ENCODE data around the gene DROSHA. TPM values are rescaled to one million over a fixed set of nuclear protein-coding genes. Genes with fewer than 3 reads are reported as not detected.

Gene DROSHA
- total and polyA plus RNA-seq, 10 of the 15 experiments (the other 5 are each of a cell fraction or from before 2014, with no cell fraction given): 27.9 to 55.0 (median 37.6) TPM

DNA sequence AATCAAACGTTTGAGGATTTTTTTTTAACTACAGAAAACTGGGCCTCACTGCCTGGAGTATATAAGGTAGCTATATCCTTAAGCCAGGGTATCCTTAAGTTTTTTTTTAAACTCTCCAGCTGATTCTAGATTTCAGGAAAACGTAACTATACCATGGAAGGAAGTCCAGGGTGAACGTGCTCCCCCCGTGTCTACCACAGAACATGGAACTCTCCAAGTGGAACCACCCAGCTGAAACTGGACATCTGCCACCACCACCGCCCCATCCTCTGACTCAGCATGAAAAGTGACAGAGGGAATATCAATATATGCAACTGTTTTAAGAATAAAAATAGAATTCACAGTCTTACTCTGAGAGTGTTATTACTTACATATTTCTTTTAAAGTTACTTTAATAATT is 61.3 kb downstream of the DROSHA start:
- no peak for FAIRE-seq
- H3K9ac ChIP-seq (ENCODE audit: control insufficient read depth, insufficient read depth, low read length): no peak overlapping the region
- ChIA-PET POLR2A (no interaction called here), SMC1A (ENCODE audit: uncharacterized antibody, unreplicated experiment) (no interaction called here), RAD21 (ENCODE audit: unreplicated experiment) (no interaction called here), CTCF (interaction anchor here (1.4 kb wide), 1 partner anchor 9 kb away, joined by 5 read pairs; no protein-coding TSS in a partner anchor)
- H3K27me3 ChIP-seq (replicated peaks in 1 of 2; ENCODE audit: control insufficient read depth in 2 of 2, insufficient read depth in 2 of 2, low read length in 1 of 2): no peaks in the 10 kb centered on the region
- H3K4me3 ChIP-seq: no peak overlapping the region
- 68% methylated on average over 5 of the region's 5 CpGs for WGBS (ENCODE audit: insufficient coverage, insufficient replicate concordance, low lambda C conversion rate, missing lambda C conversion rate)
- in situ Hi-C loops (cut with MboI): no loop called here
- no peak for DNase-seq (ENCODE audit: low read depth, low spot score)
- no peak for ATAC-seq
- H3K9me3 ChIP-seq (replicated peaks; ENCODE audit: control insufficient read depth, insufficient read depth, low read length): no peaks in the 10 kb centered on the region
- BruUV-seq (replicated peaks): no TSS peak
- peaks cover 3 to 7% of the 10 kb centered on the region in 2 experiments for H3K36me3 ChIP-seq (ENCODE audit: control insufficient read depth in 2 of 2, insufficient read depth in 2 of 2, low read length in 1 of 2)
- H2AFZ ChIP-seq (ENCODE audit: control insufficient read depth, low read depth, low read length): no peak overlapping the region
- no peak overlapping the region; the same call in 1 of the 2 replicates for H3K27ac ChIP-seq (ENCODE audit: control insufficient read depth, insufficient read depth)
- H4K20me1 ChIP-seq (ENCODE audit: control insufficient read depth, insufficient read depth): no peaks in the 10 kb centered on the region
- intact Hi-C loops (cut with micrococcal nuclease; ENCODE audit: unreplicated experiment): no loop called here
- H3K79me2 ChIP-seq (ENCODE audit: control insufficient read depth, insufficient read depth, low read length): no peaks in the 10 kb centered on the region
- no peaks in the 10 kb centered on the region for H3K4me1 ChIP-seq (ENCODE audit: control insufficient read depth, insufficient read depth, low read length)
- no peak overlapping the region for H3K4me2 ChIP-seq (ENCODE audit: control insufficient read depth, insufficient read depth)
- TF ChIP-seq, protein P1, sequence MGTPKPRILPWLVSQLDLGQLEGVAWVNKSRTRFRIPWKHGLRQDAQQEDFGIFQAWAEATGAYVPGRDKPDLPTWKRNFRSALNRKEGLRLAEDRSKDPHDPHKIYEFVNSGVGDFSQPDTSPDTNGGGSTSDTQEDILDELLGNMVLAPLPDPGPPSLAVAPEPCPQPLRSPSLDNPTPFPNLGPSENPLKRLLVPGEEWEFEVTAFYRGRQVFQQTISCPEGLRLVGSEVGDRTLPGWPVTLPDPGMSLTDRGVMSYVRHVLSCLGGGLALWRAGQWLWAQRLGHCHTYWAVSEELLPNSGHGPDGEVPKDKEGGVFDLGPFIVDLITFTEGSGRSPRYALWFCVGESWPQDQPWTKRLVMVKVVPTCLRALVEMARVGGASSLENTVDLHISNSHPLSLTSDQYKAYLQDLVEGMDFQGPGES (IDR thresholded peaks at IDR 0.05): no peak
- TF ChIP-seq STAT3 (IDR thresholded peaks at IDR 0.05; ENCODE audit: low read depth, low read length) (no peak), WRNIP1 (IDR thresholded peaks at IDR 0.05; ENCODE audit: borderline replicate concordance, low read depth, low read length) (no peak), HCFC1 (IDR thresholded peaks at IDR 0.05; ENCODE audit: low read length) (no peak), SIN3A (IDR thresholded peaks at IDR 0.05; ENCODE audit: low read depth, low read length) (no peak), BHLHE40 (IDR thresholded peaks at IDR 0.05; ENCODE audit: borderline replicate concordance in 1 of 2, low read depth in 2 of 2, low read length in 1 of 2) (no peak), LARP7 (IDR thresholded peaks at IDR 0.05) (no peak), JUNB (IDR thresholded peaks at IDR 0.05) (no peak), NFXL1 (IDR thresholded peaks at IDR 0.05; ENCODE audit: borderline replicate concordance) (no peak), ZBED1 (IDR thresholded peaks at IDR 0.05; ENCODE audit: borderline replicate concordance) (no peak)
- TF ChIP-seq, protein P2, sequence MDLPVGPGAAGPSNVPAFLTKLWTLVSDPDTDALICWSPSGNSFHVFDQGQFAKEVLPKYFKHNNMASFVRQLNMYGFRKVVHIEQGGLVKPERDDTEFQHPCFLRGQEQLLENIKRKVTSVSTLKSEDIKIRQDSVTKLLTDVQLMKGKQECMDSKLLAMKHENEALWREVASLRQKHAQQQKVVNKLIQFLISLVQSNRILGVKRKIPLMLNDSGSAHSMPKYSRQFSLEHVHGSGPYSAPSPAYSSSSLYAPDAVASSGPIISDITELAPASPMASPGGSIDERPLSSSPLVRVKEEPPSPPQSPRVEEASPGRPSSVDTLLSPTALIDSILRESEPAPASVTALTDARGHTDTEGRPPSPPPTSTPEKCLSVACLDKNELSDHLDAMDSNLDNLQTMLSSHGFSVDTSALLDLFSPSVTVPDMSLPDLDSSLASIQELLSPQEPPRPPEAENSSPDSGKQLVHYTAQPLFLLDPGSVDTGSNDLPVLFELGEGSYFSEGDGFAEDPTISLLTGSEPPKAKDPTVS (IDR thresholded peaks at IDR 0.05; ENCODE audit: low read depth, low read length): no peak
- TF ChIP-seq, protein P3, sequence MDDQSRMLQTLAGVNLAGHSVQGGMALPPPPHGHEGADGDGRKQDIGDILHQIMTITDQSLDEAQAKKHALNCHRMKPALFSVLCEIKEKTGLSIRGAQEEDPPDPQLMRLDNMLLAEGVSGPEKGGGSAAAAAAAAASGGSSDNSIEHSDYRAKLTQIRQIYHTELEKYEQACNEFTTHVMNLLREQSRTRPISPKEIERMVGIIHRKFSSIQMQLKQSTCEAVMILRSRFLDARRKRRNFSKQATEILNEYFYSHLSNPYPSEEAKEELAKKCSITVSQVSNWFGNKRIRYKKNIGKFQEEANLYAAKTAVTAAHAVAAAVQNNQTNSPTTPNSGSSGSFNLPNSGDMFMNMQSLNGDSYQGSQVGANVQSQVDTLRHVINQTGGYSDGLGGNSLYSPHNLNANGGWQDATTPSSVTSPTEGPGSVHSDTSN (IDR thresholded peaks at IDR 0.05; ENCODE audit: insufficient replicate concordance, low read depth, low read length): no peak
- TF ChIP-seq, protein P4, sequence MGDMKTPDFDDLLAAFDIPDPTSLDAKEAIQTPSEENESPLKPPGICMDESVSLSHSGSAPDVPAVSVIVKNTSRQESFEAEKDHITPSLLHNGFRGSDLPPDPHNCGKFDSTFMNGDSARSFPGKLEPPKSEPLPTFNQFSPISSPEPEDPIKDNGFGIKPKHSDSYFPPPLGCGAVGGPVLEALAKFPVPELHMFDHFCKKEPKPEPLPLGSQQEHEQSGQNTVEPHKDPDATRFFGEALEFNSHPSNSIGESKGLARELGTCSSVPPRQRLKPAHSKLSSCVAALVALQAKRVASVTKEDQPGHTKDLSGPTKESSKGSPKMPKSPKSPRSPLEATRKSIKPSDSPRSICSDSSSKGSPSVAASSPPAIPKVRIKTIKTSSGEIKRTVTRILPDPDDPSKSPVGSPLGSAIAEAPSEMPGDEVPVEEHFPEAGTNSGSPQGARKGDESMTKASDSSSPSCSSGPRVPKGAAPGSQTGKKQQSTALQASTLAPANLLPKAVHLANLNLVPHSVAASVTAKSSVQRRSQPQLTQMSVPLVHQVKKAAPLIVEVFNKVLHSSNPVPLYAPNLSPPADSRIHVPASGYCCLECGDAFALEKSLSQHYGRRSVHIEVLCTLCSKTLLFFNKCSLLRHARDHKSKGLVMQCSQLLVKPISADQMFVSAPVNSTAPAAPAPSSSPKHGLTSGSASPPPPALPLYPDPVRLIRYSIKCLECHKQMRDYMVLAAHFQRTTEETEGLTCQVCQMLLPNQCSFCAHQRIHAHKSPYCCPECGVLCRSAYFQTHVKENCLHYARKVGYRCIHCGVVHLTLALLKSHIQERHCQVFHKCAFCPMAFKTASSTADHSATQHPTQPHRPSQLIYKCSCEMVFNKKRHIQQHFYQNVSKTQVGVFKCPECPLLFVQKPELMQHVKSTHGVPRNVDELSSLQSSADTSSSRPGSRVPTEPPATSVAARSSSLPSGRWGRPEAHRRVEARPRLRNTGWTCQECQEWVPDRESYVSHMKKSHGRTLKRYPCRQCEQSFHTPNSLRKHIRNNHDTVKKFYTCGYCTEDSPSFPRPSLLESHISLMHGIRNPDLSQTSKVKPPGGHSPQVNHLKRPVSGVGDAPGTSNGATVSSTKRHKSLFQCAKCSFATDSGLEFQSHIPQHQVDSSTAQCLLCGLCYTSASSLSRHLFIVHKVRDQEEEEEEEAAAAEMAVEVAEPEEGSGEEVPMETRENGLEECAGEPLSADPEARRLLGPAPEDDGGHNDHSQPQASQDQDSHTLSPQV (IDR thresholded peaks at IDR 0.05): no peak
